IMR-90 (cell line): ENCODE data around the gene WNT6. TPM values are rescaled to one million over a fixed set of nuclear protein-coding genes. Genes with fewer than 3 reads are reported as not detected.

Source experiments
- ATAC-seq: fragments of 200-7000 bp; cut with Tn5 transposase; 2 replicates; pipeline ENCODE4 v1.9.1; 2020; ENCODE audit warnings: low read depth, mild to moderate bottlenecking, moderate library complexity
- BruUV-seq: library from RNA; stranded (reverse); fragments of 400-500 nt; replicated peaks from 2 replicates; lab custom pipeline; 2021; lab: Mats Ljungman, UMichigan
- CTCF ChIA-PET: fragments of 300-600 bp; formaldehyde crosslinking; extraction: SDS; loops from one replicate; lab custom pipeline; 2021; ENCODE audit warnings: antibody characterized with exemption; lab: Yijun Ruan, JAX
- POLR2A ChIA-PET: fragments of 300-600 bp; sonication (Branson Sonifier 250); formaldehyde crosslinking; loops from one replicate; lab custom pipeline; 2022; ENCODE audit warnings: antibody characterized with exemption; ENCODE audit not compliant: unreplicated experiment; lab: Charles Lee
- DNase-seq: peaks from one replicate; pipeline ENCODE4 v3.0.0; 2013
- H2AFZ ChIP-seq: replicated peaks from 2 replicates; pipeline ENCODE3; 2013; ENCODE audit warnings: low read length, mild to moderate bottlenecking; ENCODE audit not compliant: poor library complexity
- H2AK5ac ChIP-seq: 2 replicates; pipeline ENCODE4 v1.6.1; 2013; ENCODE audit warnings: low read depth, low read length, inconsistent platforms
- H2AK9ac ChIP-seq: replicated peaks from 2 replicates; pipeline ENCODE3; 2013; ENCODE audit warnings: mild to moderate bottlenecking, low read depth, low read length, moderate library complexity; ENCODE audit not compliant: poor library complexity
- H2BK120ac ChIP-seq: 2 replicates; pipeline ENCODE4 v1.6.1; 2013; ENCODE audit warnings: low read depth, low read length, inconsistent platforms
- H2BK15ac ChIP-seq: 3 replicates; pipeline ENCODE4 v1.6.1; 2013; ENCODE audit warnings: low read depth, low read length, inconsistent platforms
- H2BK20ac ChIP-seq: 2 replicates; pipeline ENCODE4 v1.6.1; 2013; ENCODE audit warnings: low read depth, mild to moderate bottlenecking, inconsistent platforms, low read length, moderate library complexity
- H2BK5ac ChIP-seq: 2 replicates; pipeline ENCODE4 v1.6.1; 2013; ENCODE audit warnings: mild to moderate bottlenecking, low read depth, low read length, inconsistent platforms; ENCODE audit not compliant: poor library complexity, severe bottlenecking
- H3K14ac ChIP-seq: replicated peaks from 2 replicates; pipeline ENCODE4 v1.6.1; 2013; ENCODE audit warnings: low read depth, low read length, inconsistent platforms
- H3K18ac ChIP-seq: 2 replicates; pipeline ENCODE4 v1.6.1; 2013; ENCODE audit warnings: low read depth, low read length, control low read depth
- H3K23ac ChIP-seq: 2 replicates; pipeline ENCODE4 v1.6.1; 2013; ENCODE audit warnings: low read depth, low read length, inconsistent platforms
- H3K27ac ChIP-seq: 2 replicates; pipeline ENCODE4 v1.5.1; 2013; ENCODE audit warnings: mild to moderate bottlenecking, control low read depth, low read length; ENCODE audit not compliant: insufficient read depth
- H3K27me3 ChIP-seq: 2 replicates; pipeline ENCODE4 v1.6.1; 2013; ENCODE audit warnings: low read length; ENCODE audit not compliant: control insufficient read depth, insufficient read depth
- H3K36me3 ChIP-seq: 2 replicates; pipeline ENCODE4 v1.6.1; 2013; ENCODE audit warnings: low read length, mixed read lengths; ENCODE audit not compliant: control insufficient read depth, insufficient read depth
- H3K4ac ChIP-seq: 2 replicates; pipeline ENCODE4 v1.6.1; 2013; ENCODE audit warnings: low read depth, low read length, inconsistent platforms
- H3K4me1 ChIP-seq: 2 replicates; pipeline ENCODE4 v1.6.1; 2013; ENCODE audit warnings: low read length, mixed read lengths; ENCODE audit not compliant: control insufficient read depth, insufficient read depth
- H3K4me2 ChIP-seq: 2 replicates; pipeline ENCODE4 v1.6.1; 2013; ENCODE audit warnings: low read depth, mild to moderate bottlenecking, control low read depth, low read length, moderate library complexity
- H3K4me3 ChIP-seq: 2 replicates; pipeline ENCODE4 v1.5.1; 2013; ENCODE audit warnings: low read depth, mild to moderate bottlenecking, control low read depth, low read length, moderate library complexity; ENCODE audit not compliant: insufficient read depth
- H3K56ac ChIP-seq: 2 replicates; pipeline ENCODE4 v1.6.1; 2013; ENCODE audit warnings: low read length, inconsistent platforms; ENCODE audit not compliant: insufficient read depth; ENCODE audit errors: extremely low read depth
- H3K79me1 ChIP-seq, 2 experiments: 2 replicates each; pipeline ENCODE4 v1.6.1; 2013; ENCODE audit warnings: low read length in 2 of 2, inconsistent platforms in 1 of 2, low read depth in 1 of 2
- H3K9ac ChIP-seq: 2 replicates; pipeline ENCODE4 v1.6.1; 2013; ENCODE audit warnings: low read depth, low read length, control low read depth
- H3K9me1 ChIP-seq: 2 replicates; pipeline ENCODE4 v1.6.1; 2013; ENCODE audit warnings: low read length, inconsistent platforms; ENCODE audit not compliant: insufficient read depth
- H3K9me3 ChIP-seq: 2 replicates; pipeline ENCODE4 v1.6.1; 2013; ENCODE audit warnings: low read length; ENCODE audit not compliant: control insufficient read depth, insufficient read depth
- H4K20me1 ChIP-seq: 2 replicates; pipeline ENCODE4 v1.6.1; 2013; ENCODE audit warnings: low read length, inconsistent platforms; ENCODE audit not compliant: insufficient read depth
- H4K5ac ChIP-seq: 2 replicates; pipeline ENCODE4 v1.6.1; 2013; ENCODE audit warnings: mild to moderate bottlenecking, low read depth, low read length, control low read depth
- H4K8ac ChIP-seq, 2 experiments: 2 replicates each; pipeline ENCODE4 v1.6.1; 2013; ENCODE audit warnings: low read depth in 2 of 2, low read length in 2 of 2, control low read depth in 1 of 2, inconsistent platforms in 1 of 2
- H4K91ac ChIP-seq: 2 replicates; pipeline ENCODE4 v1.6.1; 2013; ENCODE audit warnings: low read depth, low read length, inconsistent platforms; ENCODE audit not compliant: insufficient read depth
- CEBPB ChIP-seq: IDR thresholded peaks from 2 replicates; pipeline ENCODE4 v1.6.1; 2012; ENCODE audit warnings: low read depth, low read length, improper control_type of control experiment
- WGBS, 2 experiments: methylation state at CpG; one replicate each; pipeline versions ENCODE4 v1.1.5 to v1.1.7; 2013; ENCODE audit warnings: missing lambda C conversion rate in 2 of 2; ENCODE audit not compliant: insufficient read length in 1 of 2; ENCODE audit errors: extremely low coverage in 2 of 2; 5-methylcytosine and 5-hydroxymethylcytosine counted together
- dilution Hi-C: fragments of 300-500 bp; cut with HindIII; formaldehyde crosslinking; loops from one replicate; pipeline ENCODE4 v1.14.3; 2018; ENCODE audit warnings: low sequenced_read_pairs; ENCODE audit not compliant: unreplicated experiment
- in situ Hi-C: fragments of 300-500 bp; cut with MboI; formaldehyde crosslinking; loops from 3 replicates; pipeline ENCODE4 v1.14.3; 2019; ENCODE audit warnings: low sequenced_read_pairs, inconsistent platforms, mixed read lengths
- intact Hi-C: fragments of 100-400 bp; cut with micrococcal nuclease; formaldehyde crosslinking; loops from 2 replicates; pipeline ENCODE4 v1.10.0; 2022
- polyA plus RNA-seq, 3 experiments: library from polyadenylated mRNA; depleted of rRNA; stranded (reverse); fragments of >200 nt; gene quantifications; 2 replicates each; pipeline ENCODE4 v1.2.3, GENCODE V29; 2012; ENCODE audit warnings: low replicate concordance in 1 of 3
- total RNA-seq: library from RNA; depleted of rRNA; stranded (reverse); fragments of >200 nt; gene quantifications from 2 replicates; pipeline ENCODE4 v1.2.3, GENCODE V29; 2012

The WNT6 gene
- total and polyA plus RNA-seq, 2 of the 4 experiments (the other 2 are of a cell fraction) = not detected

DNA sequence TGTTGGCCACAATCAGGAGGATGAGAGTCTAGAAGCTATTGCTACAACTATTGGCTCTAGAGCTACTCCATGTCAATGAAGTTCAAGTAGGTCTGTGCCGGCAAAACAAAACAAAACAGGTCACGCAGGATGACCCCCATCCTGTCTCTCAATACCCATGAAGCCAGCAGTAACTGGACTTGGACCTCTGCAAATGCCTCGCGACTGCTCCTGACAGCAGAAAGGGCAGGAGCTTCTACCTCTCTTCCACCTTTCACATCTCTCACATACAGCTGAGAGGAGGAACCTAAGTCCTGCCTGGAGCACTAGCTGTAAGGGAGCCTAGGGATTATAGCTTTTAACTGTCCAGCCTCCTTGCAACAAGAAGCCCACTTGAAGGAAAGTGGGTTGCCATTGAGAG lies 44.0 kb upstream of the WNT6 start:
- DNase-seq = no peak
- H3K79me1 ChIP-seq = no peaks in the 10 kb centered on the region
- H3K14ac ChIP-seq = no peak overlapping the region
- H3K23ac ChIP-seq = no peak overlapping the region
- dilution Hi-C loops (no loop called here), in situ Hi-C loops (no loop called here), intact Hi-C loops (no loop called here)
- no peak overlapping the region for H3K18ac ChIP-seq
- CTCF ChIA-PET = no interaction called here
- H3K36me3 ChIP-seq = peaks cover 27% of the 10 kb centered on the region
- H3K4me3 ChIP-seq = no peak overlapping the region
- no TSS peak for BruUV-seq
- no peak overlapping the region for H3K9ac ChIP-seq
- H3K4ac ChIP-seq = no peak overlapping the region
- TF ChIP-seq CEBPB = no peak
- H3K56ac ChIP-seq = no peak overlapping the region
- H3K9me3 ChIP-seq = no peaks in the 10 kb centered on the region
- no peak overlapping the region for H2BK15ac ChIP-seq
- peaks cover 1% of the 10 kb centered on the region; the same call in 1 of the 2 replicates for H3K4me1 ChIP-seq
- no peak overlapping the region for H2AK9ac ChIP-seq
- H3K27me3 ChIP-seq = no peaks in the 10 kb centered on the region; the same call in 1 of the 2 replicates
- H2BK5ac ChIP-seq = no peak overlapping the region
- H2AK5ac ChIP-seq = no peak overlapping the region
- no CpG with 5 or more reads among the region's 4 CpGs for WGBS, 2 experiments
- no peaks in the 10 kb centered on the region for H4K20me1 ChIP-seq
- POLR2A ChIA-PET = no interaction called here
- no peak overlapping the region for H2BK120ac ChIP-seq
- H4K5ac ChIP-seq = no peak overlapping the region
- no peak overlapping the region for H2AFZ ChIP-seq
- H2BK20ac ChIP-seq = no peak overlapping the region
- H4K91ac ChIP-seq = no peak overlapping the region
- H3K4me2 ChIP-seq = no peak overlapping the region
- H3K27ac ChIP-seq = no peak overlapping the region
- no peaks in the 10 kb centered on the region; the same call in 1 of the 2 replicates for H3K9me1 ChIP-seq
- no peak for ATAC-seq
- H4K8ac ChIP-seq = no peak overlapping the region
